ENCODE measurements around the gene EVL.

- TF ChIP-seq, protein P1, sequence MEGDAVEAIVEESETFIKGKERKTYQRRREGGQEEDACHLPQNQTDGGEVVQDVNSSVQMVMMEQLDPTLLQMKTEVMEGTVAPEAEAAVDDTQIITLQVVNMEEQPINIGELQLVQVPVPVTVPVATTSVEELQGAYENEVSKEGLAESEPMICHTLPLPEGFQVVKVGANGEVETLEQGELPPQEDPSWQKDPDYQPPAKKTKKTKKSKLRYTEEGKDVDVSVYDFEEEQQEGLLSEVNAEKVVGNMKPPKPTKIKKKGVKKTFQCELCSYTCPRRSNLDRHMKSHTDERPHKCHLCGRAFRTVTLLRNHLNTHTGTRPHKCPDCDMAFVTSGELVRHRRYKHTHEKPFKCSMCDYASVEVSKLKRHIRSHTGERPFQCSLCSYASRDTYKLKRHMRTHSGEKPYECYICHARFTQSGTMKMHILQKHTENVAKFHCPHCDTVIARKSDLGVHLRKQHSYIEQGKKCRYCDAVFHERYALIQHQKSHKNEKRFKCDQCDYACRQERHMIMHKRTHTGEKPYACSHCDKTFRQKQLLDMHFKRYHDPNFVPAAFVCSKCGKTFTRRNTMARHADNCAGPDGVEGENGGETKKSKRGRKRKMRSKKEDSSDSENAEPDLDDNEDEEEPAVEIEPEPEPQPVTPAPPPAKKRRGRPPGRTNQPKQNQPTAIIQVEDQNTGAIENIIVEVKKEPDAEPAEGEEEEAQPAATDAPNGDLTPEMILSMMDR (IDR thresholded peaks at IDR 0.05; ENCODE audit: extremely low read depth in 1 of 2, insufficient read depth in 1 of 2, low read depth in 1 of 2, low read length in 2 of 2) = no peak
- TF ChIP-seq POLR2A (IDR thresholded peaks at IDR 0.05; ENCODE audit: low read depth, low read length) (no peak), MAX (IDR thresholded peaks at IDR 0.05; ENCODE audit: insufficient read depth, insufficient read length) (no peak), FOS (IDR thresholded peaks at IDR 0.05; ENCODE audit: borderline replicate concordance, insufficient read depth, low read length) (no peak), POLR2AphosphoS5 (IDR thresholded peaks at IDR 0.05; ENCODE audit: insufficient read depth, low read depth, low read length) (no peak)
Measured at GRCh38 chr14:100121643-100122480, 56.6 kb downstream of the EVL start.

Data from endothelial cell of umbilical vein (primary cell).